ENCODE measurements around the gene NEK11.
"Not testable (repeated sequence)": the region's sequence is repeated elsewhere in the genome, so short reads cannot be mapped to it uniquely, and the experiment has no call there.

Gene NEK11

DNA sequence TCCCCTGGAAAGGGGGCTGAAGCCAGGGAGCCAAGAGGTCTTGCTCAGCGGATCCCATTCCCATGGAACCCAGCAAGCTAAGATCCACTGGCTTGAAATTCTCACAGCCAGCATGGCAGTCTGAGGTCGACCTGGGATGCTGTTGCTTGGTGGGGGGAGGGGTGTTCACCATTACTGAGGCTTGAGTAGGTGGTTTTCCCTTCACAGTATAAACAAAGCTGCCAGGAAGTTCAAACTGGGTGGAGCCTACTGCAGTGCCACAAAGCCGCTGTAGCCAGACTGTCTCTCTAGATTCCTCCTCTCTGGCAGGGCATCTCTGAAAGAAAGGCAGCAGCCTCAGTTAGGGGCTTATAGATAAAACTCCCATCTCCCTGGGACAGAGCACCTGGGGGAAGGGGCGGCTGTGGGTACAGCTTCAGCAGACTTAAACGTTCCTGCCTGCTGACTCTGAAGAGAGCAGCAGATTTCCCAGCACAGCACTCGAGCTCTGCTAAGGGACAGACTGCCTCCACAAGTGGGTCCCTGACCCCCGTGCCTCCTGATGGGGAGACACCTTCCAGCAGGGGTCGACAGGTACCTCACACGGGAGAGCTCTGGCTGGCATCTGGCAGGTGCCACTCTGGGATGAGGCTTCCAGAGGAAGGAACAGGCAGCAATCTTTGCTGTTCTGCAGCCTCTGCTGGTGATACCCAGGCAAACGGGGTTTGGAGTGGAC is 15.8 kb downstream of the NEK11 start:
- not testable (repeated sequence) for DNase-seq (ENCODE audit: low read depth)

DNA sequence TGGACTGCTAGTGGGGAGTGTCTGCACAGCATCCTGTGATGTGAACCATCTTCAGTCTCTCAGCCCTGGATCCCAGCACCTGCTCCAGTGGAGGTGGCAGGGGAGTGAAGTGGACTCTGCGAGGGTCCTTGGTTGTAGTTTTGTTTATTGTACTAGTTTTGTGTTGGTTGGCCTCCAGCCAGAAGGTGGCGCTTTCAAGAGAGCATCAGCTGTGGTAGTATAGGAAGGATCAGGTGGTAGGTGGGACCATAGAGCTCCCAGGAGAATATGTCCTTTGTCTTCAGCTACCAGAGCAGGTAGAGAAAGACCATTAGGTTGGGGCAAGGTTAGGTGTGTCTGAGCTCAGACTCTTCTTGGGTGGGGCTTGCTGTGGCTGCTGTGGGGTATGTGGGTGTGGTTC is 20.9 kb downstream of the NEK11 start:
- no peak for DNase-seq (ENCODE audit: low read depth)

GRCh38 chr3:131048030-131048429 is 21.4 kb downstream of the NEK11 start:
- DNase-seq (ENCODE audit: low read depth) = no peak

GRCh38 chr3:131050001-131050400 is 23.3 kb downstream of the NEK11 start:
- DNase-seq (ENCODE audit: low read depth) = no peak

GRCh38 chr3:131053043-131053859 is 26.6 kb downstream of the NEK11 start:
- no peak for DNase-seq (ENCODE audit: low read depth)

DNA sequence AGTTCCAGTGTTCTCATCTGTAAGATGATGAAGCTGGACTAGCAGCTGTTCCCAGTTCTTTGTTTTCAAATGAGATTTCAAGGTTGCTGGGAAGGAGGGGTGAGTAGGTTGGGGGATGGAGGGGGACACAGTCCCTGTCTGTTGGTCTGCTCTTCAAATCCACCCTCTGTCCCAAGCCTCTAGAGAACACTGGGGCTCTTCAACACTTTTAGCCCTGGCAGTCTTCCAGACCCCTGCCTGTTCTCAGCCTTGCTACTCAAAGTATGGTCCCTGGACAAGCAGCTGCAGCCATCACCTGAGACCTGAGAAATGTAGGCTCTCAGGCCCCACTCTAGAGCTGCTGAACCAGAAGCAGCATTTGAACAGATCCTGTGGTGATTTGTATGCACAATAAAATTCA is 41.3 kb downstream of the NEK11 start:
- DNase-seq (ENCODE audit: low read depth) = no peak

DNA sequence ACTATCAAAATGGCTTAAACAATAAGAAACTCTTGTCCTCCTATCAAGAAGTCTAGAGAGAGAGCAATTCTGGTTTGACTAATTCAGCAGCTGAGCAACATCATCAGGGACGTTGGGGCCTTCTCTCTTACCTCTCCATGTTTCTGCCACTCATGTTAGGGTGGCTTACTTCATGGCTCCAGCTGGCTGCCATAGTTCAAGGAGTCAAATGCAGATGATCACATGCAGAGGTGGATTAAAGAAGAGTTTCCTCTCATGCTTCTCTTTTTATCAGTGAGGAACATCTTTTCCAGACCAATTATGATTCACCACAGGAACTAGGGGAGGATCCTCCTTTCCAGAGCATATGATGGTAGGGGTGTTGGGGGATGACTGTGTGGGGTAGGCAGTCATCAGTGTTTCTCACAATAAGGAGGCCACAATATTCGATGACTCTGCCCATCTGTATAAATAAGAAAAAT is 45.5 kb downstream of the NEK11 start:
- DNase-seq (ENCODE audit: low read depth) = peak; percentile 15

DNA sequence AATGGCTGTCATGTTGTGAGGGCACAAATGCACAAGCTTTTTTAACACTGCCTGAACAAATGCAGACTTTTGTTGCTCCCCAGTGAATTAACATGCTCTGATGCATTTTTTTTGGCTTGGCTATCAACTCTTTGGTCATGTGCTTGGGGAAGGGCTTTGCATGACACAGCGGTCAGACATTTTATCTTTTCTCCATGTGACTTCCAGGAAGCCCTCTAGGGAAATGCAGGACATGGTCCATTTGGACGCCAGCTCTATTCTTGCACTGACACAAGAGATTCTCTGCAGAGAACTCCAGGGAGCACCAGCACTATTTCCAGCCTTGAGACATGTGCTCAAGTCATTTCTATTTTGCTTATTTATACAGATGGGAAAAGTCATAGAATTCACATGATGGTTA is 46.2 kb downstream of the NEK11 start:
- DNase-seq (ENCODE audit: low read depth) = no peak

- no peak for DNase-seq (ENCODE audit: low read depth)
Observed at GRCh38 chr3:131075632-131076328, 49.1 kb downstream of the NEK11 start.

DNA sequence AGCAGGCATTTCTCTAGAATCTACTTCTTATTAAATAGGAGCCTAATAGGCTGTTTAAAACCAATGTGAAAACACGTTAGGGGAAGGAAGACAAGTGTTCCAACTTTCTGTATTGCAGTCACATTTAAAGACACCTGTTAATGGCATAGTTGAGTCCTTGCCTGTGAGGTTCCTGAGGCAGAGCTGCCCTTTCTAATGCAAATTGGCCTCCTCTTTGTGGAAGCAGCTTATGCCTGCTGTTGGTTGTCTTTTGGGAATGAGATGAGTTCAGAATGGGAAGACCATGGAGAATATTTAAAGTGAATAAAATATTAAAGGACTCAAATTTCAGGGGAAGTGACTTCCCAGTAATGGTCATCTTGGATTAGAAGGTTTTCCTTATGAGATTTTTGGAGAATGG is 51.2 kb downstream of the NEK11 start:
- no peak for DNase-seq (ENCODE audit: low read depth)

GRCh38 chr3:131079086-131079485 is 52.4 kb downstream of the NEK11 start:
- no peak for DNase-seq (ENCODE audit: low read depth)

DNA sequence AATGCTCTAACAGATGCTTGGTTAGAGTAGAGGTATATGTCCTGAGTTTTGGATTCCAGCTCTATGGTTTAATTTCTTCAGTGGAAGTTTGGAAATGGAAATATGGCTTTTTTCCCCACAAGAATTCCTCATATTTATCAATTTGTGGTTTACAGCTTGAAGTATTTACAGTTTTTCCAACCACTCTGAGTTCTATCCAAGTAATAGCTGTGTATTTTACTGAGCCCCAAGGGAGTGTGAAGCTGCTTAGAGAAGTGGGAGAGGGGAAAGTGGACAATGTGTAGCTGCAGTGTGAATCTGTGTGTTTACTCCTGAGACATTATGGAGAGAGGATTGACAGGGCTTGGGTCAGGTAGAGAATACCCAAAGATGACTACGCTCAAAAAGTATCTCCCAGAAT is 54.5 kb downstream of the NEK11 start:
- no peak for DNase-seq (ENCODE audit: low read depth)

DNA sequence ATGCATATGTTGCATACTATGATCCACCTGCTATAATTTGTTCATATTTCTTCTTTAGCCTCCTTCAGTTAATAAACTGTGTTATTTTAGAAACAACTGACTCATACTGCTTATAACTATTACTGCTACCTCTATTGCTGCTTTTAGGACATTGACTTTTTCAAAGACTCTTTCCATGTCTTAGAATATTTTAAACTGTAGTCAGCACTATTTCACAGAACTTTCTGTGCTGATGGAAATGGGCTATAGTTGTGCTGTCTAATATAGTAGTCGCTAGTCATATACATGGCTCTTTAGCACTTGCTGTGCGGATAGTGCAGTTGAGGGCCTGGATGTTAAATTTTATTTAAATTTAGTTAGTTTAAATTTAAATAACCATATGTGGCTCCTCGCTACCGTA is 55.6 kb downstream of the NEK11 start:
- DNase-seq (ENCODE audit: low read depth) = no peak

DNA sequence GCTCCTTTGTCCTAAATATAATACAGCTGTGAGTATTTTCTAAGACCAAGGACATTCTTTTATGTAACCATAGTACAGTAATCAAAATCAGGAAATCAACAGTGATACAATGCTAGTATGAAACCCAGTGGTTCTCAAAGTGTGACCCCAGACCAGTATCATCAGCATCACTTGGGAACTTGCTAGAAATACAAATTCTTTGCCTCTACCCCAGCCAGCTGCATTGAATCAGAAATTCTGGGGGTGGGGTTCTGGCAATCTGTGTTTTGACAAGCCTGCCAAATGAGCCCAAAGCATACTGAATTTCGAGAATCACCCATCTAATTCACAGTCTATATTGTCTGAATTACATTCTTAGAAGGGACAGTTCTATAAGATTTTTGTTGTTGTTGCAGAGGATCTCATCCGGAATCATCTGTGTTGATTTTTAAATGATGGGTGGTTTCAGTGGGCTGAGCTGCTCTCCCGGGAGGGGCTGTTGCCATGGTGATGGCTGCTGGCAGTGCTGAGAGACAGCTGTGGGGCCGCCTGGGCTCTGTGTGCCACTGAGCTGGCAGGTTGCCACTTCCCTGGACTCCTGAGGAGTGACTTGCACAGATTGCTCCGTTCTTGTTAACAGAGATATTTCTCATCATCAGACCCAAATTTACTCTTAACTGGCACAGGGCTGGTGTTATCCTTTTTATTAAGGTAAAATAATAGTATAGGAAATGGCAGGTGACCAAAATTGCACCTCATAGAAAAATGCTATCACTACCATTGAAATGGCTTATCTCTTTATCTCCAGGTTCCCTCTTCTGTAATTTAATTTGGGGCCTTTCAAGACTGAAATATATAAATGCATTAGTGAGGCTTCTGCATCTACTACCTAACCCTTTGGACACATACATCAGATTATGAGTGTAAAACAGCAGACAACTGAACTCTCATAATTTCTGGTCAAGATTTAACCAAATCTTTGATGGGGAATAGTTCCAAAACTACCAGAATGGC is 56.5 kb downstream of the NEK11 start:
- DNase-seq (ENCODE audit: low read depth) = no peak

- DNase-seq (ENCODE audit: low read depth) = no peak
Observed at GRCh38 chr3:131091768-131092167, 65.1 kb downstream of the NEK11 start.

DNA sequence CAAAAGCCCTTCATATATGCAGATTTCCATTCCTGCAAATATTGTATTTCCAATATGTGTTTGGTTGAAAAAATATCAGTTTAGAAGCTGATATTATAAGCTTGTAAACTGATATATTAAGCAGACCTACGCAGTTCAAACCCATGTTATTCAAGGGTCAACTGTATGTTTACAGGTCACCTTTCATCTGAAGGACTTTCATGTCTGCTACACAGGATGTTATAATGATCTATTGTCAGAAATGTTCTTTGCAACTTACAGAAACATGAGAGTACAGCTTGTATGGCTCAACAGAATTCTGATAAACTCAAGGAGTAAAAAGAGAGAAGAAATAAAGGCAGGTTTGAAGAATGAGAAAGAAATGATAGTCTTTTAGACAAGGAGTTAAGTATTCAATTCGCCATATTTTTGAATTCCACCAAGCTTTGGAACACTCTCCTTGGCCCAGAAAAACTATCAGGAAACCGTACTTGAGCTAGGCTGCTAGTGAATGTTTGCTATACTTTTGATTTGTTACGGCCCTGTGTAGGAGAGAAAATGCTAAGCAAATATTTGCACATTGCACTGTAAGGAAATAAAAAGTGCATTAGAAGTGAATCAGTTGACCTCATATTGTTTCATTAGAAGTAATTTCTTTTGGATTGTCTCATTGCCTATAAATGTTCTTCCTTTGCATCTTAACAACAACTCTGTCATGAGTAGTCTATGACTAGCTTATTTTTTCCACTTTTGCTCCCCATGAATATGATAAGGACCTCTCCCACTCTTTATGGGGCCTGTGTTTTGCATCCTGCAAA is 81.2 kb downstream of the NEK11 start:
- DNase-seq (ENCODE audit: low read depth) = no peak

DNA sequence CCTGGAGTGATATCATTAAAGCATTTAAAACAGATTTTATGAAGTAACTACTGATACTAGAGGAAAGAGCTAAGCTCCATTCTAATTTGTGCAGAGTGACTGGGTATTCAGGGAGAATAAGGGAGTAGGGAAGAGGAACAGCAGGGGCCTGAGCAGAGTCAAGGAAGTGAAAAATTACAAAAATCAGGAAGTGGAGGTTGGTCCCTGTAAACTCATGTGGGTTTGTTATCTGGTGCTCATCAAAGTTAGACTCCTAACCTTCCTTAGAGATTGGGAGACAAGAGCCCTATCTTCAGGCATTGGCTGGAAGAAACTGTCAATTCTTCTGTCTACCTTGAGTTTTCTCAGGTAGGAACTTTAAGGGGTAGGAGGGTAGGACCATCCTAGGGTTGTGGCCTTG is 82.5 kb downstream of the NEK11 start:
- DNase-seq (ENCODE audit: low read depth) = no peak

GRCh38 chr3:131110087-131110486 is 83.4 kb downstream of the NEK11 start:
- no peak for DNase-seq (ENCODE audit: low read depth)

GRCh38 chr3:131114256-131114655 is 87.6 kb downstream of the NEK11 start:
- DNase-seq (ENCODE audit: low read depth) = no peak

DNA sequence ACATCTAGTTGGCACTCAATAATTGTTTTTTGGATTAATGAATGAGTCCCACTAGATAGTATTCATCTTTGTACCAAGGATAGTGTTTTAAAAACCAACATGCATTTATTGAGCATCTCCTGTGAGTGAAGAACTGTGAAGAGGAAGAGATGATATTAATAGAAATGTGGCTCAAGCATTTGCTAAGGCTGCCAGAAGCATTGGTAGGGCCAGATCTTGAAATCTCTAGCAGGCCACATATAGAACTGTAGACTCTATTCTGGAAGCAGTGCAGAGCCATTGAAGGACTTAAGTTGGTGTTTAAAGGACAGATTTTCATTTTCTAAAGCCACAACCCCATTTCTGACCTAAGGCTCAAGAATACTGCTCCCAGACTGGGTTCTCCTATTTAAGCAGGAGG is 99.0 kb downstream of the NEK11 start:
- DNase-seq (ENCODE audit: low read depth) = no peak

DNA sequence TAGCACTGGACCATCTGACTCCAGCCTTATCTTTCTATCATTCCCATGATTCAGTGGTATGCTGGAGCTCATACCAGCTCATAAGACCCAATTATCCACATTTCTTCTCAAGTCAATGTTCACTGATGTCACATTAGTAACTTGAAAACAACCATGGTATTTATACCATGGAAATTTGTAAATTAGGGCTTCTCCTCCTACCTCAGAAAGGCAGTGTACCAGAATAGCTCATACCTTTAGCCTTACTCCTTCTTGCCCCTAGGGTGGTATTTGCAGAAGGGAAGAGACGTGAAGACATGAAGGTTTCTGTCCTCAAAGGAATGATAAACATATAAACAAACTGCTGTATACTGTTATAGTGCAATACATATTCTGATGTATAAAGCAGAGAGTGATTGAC is 114.2 kb downstream of the NEK11 start:
- DNase-seq (ENCODE audit: low read depth) = no peak

Measured in CMK (cell line).